MM.1S (cell line): ENCODE data around the gene CTAGE1.

Experiments used
- EZH2 ChIP-seq: fragments of 300-600 bp; sonication (generic); optimal IDR thresholded peaks from 2 replicates; pipeline ENCODE3; 2017; ENCODE audit warnings: low read depth, mild to moderate bottlenecking, antibody characterized with exemption, low read length, mixed read lengths
- TF ChIP-seq, protein P1 (sequence below): fragments of 300-600 bp; sonication (generic); IDR thresholded peaks from 2 replicates; pipeline ENCODE4 v1.5.1; 2016; ENCODE audit warnings: antibody characterized with exemption, low read length, mixed read lengths

DNA sequence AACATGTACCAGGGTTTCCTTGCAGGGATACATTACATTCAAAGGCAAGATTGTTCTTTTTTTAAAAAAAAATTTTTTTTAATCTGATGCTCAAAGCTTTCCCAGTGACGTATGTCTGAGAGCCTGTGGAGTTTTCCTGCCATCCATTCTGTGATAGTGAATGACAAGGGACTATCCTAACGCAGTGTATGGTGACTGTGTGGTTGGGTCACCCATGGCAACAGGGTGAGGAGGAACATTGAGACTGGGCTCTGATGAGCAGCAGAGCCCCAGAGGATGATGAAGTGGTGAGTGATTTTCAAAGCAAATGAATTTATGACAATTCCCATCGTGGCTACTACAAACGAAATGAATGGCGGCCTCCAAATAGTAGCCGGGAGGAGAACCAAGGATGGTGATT lies 28.6 kb upstream of the CTAGE1 start:
- TF ChIP-seq, protein P1, sequence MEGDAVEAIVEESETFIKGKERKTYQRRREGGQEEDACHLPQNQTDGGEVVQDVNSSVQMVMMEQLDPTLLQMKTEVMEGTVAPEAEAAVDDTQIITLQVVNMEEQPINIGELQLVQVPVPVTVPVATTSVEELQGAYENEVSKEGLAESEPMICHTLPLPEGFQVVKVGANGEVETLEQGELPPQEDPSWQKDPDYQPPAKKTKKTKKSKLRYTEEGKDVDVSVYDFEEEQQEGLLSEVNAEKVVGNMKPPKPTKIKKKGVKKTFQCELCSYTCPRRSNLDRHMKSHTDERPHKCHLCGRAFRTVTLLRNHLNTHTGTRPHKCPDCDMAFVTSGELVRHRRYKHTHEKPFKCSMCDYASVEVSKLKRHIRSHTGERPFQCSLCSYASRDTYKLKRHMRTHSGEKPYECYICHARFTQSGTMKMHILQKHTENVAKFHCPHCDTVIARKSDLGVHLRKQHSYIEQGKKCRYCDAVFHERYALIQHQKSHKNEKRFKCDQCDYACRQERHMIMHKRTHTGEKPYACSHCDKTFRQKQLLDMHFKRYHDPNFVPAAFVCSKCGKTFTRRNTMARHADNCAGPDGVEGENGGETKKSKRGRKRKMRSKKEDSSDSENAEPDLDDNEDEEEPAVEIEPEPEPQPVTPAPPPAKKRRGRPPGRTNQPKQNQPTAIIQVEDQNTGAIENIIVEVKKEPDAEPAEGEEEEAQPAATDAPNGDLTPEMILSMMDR, result no peak
- no peak for TF ChIP-seq EZH2
